Keratinocyte (primary cell): ENCODE results near the gene NYAP2. TPM values are rescaled to one million over a fixed set of nuclear protein-coding genes. Genes with fewer than 3 reads are reported as not detected.

Experiments used
- DNase-seq: peaks from one replicate; pipeline ENCODE4 v3.0.0-alpha.2; 2011; ENCODE audit warnings: low read depth, missing footprints, low spot score
- FAIRE-seq: peaks from 2 replicates; lab custom pipeline; 2011; peaks lifted over from hg19 to GRCh38; lab: Jason Lieb, UNC
- H2AFZ ChIP-seq: 2 replicates; pipeline ENCODE4 v1.6.0; 2012; ENCODE audit warnings: low read length, control low read depth, inconsistent platforms; ENCODE audit not compliant: control insufficient read depth
- H3K27ac ChIP-seq: 2 replicates; pipeline ENCODE4 v1.5.1; 2011; ENCODE audit warnings: low read length; ENCODE audit not compliant: control insufficient read depth, insufficient read depth
- H3K27me3 ChIP-seq: 3 replicates; pipeline ENCODE4 v1.6.0; 2011; ENCODE audit warnings: low read length; ENCODE audit not compliant: control insufficient read depth, insufficient read depth; ENCODE audit errors: extremely low read depth
- H3K36me3 ChIP-seq, 2 experiments: 2 replicates in 1 of 2; 3 replicates in 1 of 2; pipeline ENCODE4 v1.5.1; 2011; ENCODE audit warnings: low read length in 2 of 2, mild to moderate bottlenecking in 1 of 2; ENCODE audit not compliant: control insufficient read depth in 2 of 2, insufficient read depth in 2 of 2; ENCODE audit errors: extremely low read depth in 1 of 2
- H3K4me1 ChIP-seq: 3 replicates; pipeline ENCODE4 v1.5.1; 2011; ENCODE audit warnings: low read length; ENCODE audit not compliant: control insufficient read depth, insufficient read depth; ENCODE audit errors: extremely low read depth
- H3K4me2 ChIP-seq: 3 replicates; pipeline ENCODE4 v1.6.0; 2011; ENCODE audit warnings: low read depth, low read length; ENCODE audit not compliant: control insufficient read depth, insufficient read depth; ENCODE audit errors: extremely low read depth
- H3K4me3 ChIP-seq, 3 experiments: fragments of 200-600 bp in 1 of 3; sonication (generic) in 1 of 3; 2 replicates in 2 of 3; 3 replicates in 1 of 3; pipeline ENCODE4 v1.5.1; 2011 to 2016; ENCODE audit warnings: low read length in 3 of 3, mild to moderate bottlenecking in 3 of 3, control low read depth in 2 of 3, inconsistent platforms in 1 of 3, low read depth in 1 of 3, mixed read lengths in 1 of 3, mixed run types in 1 of 3, moderate library complexity in 1 of 3; ENCODE audit not compliant: control insufficient read depth in 2 of 3, insufficient read depth in 2 of 3; ENCODE audit errors: extremely low read depth in 1 of 3
- H3K79me2 ChIP-seq: 2 replicates; pipeline ENCODE4 v1.6.0; 2012; ENCODE audit warnings: low read length; ENCODE audit not compliant: control insufficient read depth, insufficient read depth
- H3K9ac ChIP-seq: 3 replicates; pipeline ENCODE4 v1.6.0; 2011; ENCODE audit warnings: low read length; ENCODE audit not compliant: control insufficient read depth, insufficient read depth; ENCODE audit errors: extremely low read depth
- H3K9me1 ChIP-seq: 3 replicates; pipeline ENCODE4 v1.6.0; 2011; ENCODE audit warnings: low read length; ENCODE audit not compliant: control insufficient read depth, insufficient read depth; ENCODE audit errors: extremely low read depth
- H3K9me3 ChIP-seq: 2 replicates; pipeline ENCODE4 v1.5.1; 2012; ENCODE audit warnings: low read depth, low read length; ENCODE audit not compliant: control insufficient read depth
- H4K20me1 ChIP-seq: 3 replicates; pipeline ENCODE4 v1.6.0; 2011; ENCODE audit warnings: low read length; ENCODE audit not compliant: control insufficient read depth, insufficient read depth; ENCODE audit errors: extremely low read depth
- EZH2 ChIP-seq: IDR thresholded peaks from one replicate; pipeline ENCODE4 v1.6.1; 2012; ENCODE audit warnings: inconsistent platforms, mild to moderate bottlenecking, low read length, moderate library complexity
- dilution Hi-C: fragments of 300-500 bp; cut with MboI; formaldehyde crosslinking; loops from one replicate; pipeline ENCODE4 v1.7.0; 2020; ENCODE audit warnings: low sequenced_read_pairs; ENCODE audit not compliant: extremely low pct_ligation_motif_present
- polyA plus RNA-seq, 5 experiments: library from polyadenylated mRNA; depleted of rRNA in 3 of 5; stranded (reverse) in 3 of 5; stranded (forward) in 1 of 5; unstranded in 1 of 5; fragments of >200 nt; gene quantifications; 1 replicate in 1 of 5; 2 replicates in 3 of 5; 3 replicates in 1 of 5; pipeline versions ENCODE4 v1.2.1 to v1.2.3, GENCODE V29; 2011 to 2012; ENCODE audit warnings: missing spikeins in 2 of 5, low read depth in 1 of 5, low replicate concordance in 1 of 5
- TF ChIP-seq, protein P1 (sequence below), 3 experiments: IDR thresholded peaks in 1 of 3; conservative IDR thresholded peaks in 1 of 3; optimal IDR thresholded peaks in 1 of 3; 2 replicates in 2 of 3; 3 replicates in 1 of 3; pipeline versions ENCODE3 to v1.5.1; 2011; ENCODE audit warnings: low read length in 3 of 3, mild to moderate bottlenecking in 3 of 3, moderate library complexity in 2 of 3, control low read depth in 1 of 3, inconsistent platforms in 1 of 3; ENCODE audit not compliant: insufficient read depth in 2 of 3; ENCODE audit errors: extremely low read depth in 1 of 3

The NYAP2 gene
- polyA plus RNA-seq, 1 donor (not counting 4 experiments of a cell fraction or from before 2014, with no cell fraction given): not detected

DNA sequence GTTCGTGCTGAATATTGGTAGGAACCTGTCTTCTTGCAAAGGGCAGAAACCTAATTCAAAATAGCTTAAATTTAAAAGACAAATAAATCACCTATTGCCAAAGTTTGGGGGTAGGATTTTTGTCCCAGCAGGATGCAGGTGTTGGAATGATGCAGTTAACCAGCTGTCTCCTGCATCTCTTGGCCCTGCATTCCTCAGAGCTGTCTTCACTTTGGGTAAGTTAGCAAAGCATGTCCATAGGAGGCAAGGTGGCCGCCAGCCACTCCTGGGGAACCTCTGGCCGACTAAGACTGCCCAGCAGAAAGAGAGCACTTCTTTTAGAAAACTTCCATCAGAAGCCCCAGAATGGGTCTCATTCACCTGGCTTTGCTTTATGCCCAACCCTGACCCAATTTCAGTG, 20.5 kb upstream of the NYAP2 start:
- H3K9me1 ChIP-seq: no peaks in the 10 kb centered on the region
- H3K36me3 ChIP-seq: no peaks in the 10 kb centered on the region
- no peak overlapping the region for H3K4me3 ChIP-seq
- H4K20me1 ChIP-seq: no peaks in the 10 kb centered on the region
- FAIRE-seq: no peak
- dilution Hi-C loops: no loop called here
- H3K9me3 ChIP-seq: no peaks in the 10 kb centered on the region
- no peak overlapping the region for H3K9ac ChIP-seq
- no peak for TF ChIP-seq EZH2
- TF ChIP-seq, protein P1, sequence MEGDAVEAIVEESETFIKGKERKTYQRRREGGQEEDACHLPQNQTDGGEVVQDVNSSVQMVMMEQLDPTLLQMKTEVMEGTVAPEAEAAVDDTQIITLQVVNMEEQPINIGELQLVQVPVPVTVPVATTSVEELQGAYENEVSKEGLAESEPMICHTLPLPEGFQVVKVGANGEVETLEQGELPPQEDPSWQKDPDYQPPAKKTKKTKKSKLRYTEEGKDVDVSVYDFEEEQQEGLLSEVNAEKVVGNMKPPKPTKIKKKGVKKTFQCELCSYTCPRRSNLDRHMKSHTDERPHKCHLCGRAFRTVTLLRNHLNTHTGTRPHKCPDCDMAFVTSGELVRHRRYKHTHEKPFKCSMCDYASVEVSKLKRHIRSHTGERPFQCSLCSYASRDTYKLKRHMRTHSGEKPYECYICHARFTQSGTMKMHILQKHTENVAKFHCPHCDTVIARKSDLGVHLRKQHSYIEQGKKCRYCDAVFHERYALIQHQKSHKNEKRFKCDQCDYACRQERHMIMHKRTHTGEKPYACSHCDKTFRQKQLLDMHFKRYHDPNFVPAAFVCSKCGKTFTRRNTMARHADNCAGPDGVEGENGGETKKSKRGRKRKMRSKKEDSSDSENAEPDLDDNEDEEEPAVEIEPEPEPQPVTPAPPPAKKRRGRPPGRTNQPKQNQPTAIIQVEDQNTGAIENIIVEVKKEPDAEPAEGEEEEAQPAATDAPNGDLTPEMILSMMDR (optimal IDR thresholded peaks at IDR 0.05 in 1 of 3, IDR thresholded peaks at IDR 0.05 in 1 of 3, conservative IDR thresholded peaks at IDR 0.05 in 1 of 3; ENCODE audit: extremely low read depth in 1 of 3, insufficient read depth in 2 of 3, low read length in 3 of 3): no peak
- no peak overlapping the region for H3K4me2 ChIP-seq
- H2AFZ ChIP-seq: no peak overlapping the region
- H3K79me2 ChIP-seq: no peaks in the 10 kb centered on the region
- H3K27me3 ChIP-seq: no peaks in the 10 kb centered on the region
- H3K27ac ChIP-seq: no peak overlapping the region
- no peaks in the 10 kb centered on the region for H3K4me1 ChIP-seq
- no peak for DNase-seq

DNA sequence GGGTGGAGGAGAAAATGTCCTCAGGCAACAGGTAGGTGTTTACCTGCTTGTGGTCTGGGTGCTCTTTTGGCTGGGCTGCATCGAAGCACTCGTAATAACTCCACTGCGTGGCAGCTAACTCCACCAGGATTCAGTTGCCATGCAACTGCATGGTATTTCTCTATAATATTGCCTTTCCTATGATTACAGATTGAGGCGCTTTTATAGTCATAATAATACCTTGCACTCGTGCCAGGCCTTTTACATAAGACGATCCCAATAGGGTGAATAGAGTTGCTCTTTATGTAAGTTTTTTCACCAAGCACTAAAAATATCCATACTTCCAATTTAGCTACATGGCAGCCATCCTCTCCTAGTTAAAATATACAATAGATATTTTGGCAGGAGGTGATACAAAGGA, 19.7 kb upstream of the NYAP2 start:
- Histone ChIP-seq H3K4me2 (no peak overlapping the region), H3K27me3 (no peaks in the 10 kb centered on the region), H3K4me3 (no peak overlapping the region), H3K9me3 (no peaks in the 10 kb centered on the region), H4K20me1 (no peaks in the 10 kb centered on the region), H3K36me3 (no peaks in the 10 kb centered on the region), H3K4me1 (no peaks in the 10 kb centered on the region), H3K79me2 (no peaks in the 10 kb centered on the region), H2AFZ (no peak overlapping the region), H3K27ac (no peak overlapping the region), H3K9me1 (no peaks in the 10 kb centered on the region), H3K9ac (no peak overlapping the region)
- dilution Hi-C loops: no loop called here
- TF ChIP-seq, protein P1 (optimal IDR thresholded peaks at IDR 0.05 in 1 of 3, IDR thresholded peaks at IDR 0.05 in 1 of 3, conservative IDR thresholded peaks at IDR 0.05 in 1 of 3; ENCODE audit: extremely low read depth in 1 of 3, insufficient read depth in 2 of 3, low read length in 3 of 3): no peak
- no peak for TF ChIP-seq EZH2
- FAIRE-seq (no peak), DNase-seq (no peak)
